Keratinocyte (primary cell): ENCODE measurements around the gene P2RY11.

Source experiments
- CTCF ChIP-seq, 3 experiments: IDR thresholded peaks in 1 of 3; conservative IDR thresholded peaks in 1 of 3; optimal IDR thresholded peaks in 1 of 3; 2 replicates in 2 of 3; 3 replicates in 1 of 3; pipeline versions ENCODE3 to v1.5.1; 2011; ENCODE audit warnings: low read length in 3 of 3, mild to moderate bottlenecking in 3 of 3, moderate library complexity in 2 of 3, control low read depth in 1 of 3, inconsistent platforms in 1 of 3; ENCODE audit not compliant: insufficient read depth in 2 of 3; ENCODE audit errors: extremely low read depth in 1 of 3
- EZH2 ChIP-seq: IDR thresholded peaks from one replicate; pipeline ENCODE4 v1.6.1; 2012; ENCODE audit warnings: inconsistent platforms, mild to moderate bottlenecking, low read length, moderate library complexity

GRCh38 chr19:10113964-10114650 lies 2.6 kb downstream of the P2RY11 start:
- no peak for TF ChIP-seq CTCF (optimal IDR thresholded peaks at IDR 0.05 in 1 of 3, IDR thresholded peaks at IDR 0.05 in 1 of 3, conservative IDR thresholded peaks at IDR 0.05 in 1 of 3; ENCODE audit: extremely low read depth in 1 of 3, insufficient read depth in 2 of 3, low read length in 3 of 3)
- TF ChIP-seq EZH2: no peak
